Measurements from ENCODE around the gene TADA2A.

TADA2A gene

GRCh38 chr17:37463039-37463438 lies 56.4 kb downstream of the TADA2A start:
- no peak for DNase-seq (ENCODE audit: low read depth in 2 of 2)

- DNase-seq (ENCODE audit: low read depth in 2 of 2), result no peak
Measured at GRCh38 chr17:37465069-37465616, 58.5 kb downstream of the TADA2A start.

GRCh38 chr17:37466471-37466870 lies 59.8 kb downstream of the TADA2A start:
- DNase-seq (ENCODE audit: low read depth in 2 of 2), result no peak

GRCh38 chr17:37470181-37470580 lies 63.5 kb downstream of the TADA2A start:
- no peak for DNase-seq (ENCODE audit: low read depth in 2 of 2)

- no peak for DNase-seq (ENCODE audit: low read depth in 2 of 2)
Measured at GRCh38 chr17:37475731-37476420, 69.2 kb downstream of the TADA2A start.

- DNase-seq (ENCODE audit: low read depth in 2 of 2), result no peak
Measured at GRCh38 chr17:37476431-37477120, 69.9 kb downstream of the TADA2A start.

- DNase-seq (ENCODE audit: low read depth in 2 of 2), result no peak
Measured at GRCh38 chr17:37478187-37478586, 71.5 kb downstream of the TADA2A start.

GRCh38 chr17:37479025-37479424 lies 72.3 kb downstream of the TADA2A start:
- DNase-seq (ENCODE audit: low read depth in 2 of 2), result no peak

GRCh38 chr17:37480427-37480826 lies 73.7 kb downstream of the TADA2A start:
- DNase-seq (ENCODE audit: low read depth in 2 of 2), result no peak

GRCh38 chr17:37481001-37481665 lies 74.4 kb downstream of the TADA2A start:
- no peak for DNase-seq (ENCODE audit: low read depth in 2 of 2)

GRCh38 chr17:37483311-37484039 lies 76.8 kb downstream of the TADA2A start:
- DNase-seq (ENCODE audit: low read depth in 2 of 2), result no peak

GRCh38 chr17:37485938-37486570 lies 79.4 kb downstream of the TADA2A start:
- DNase-seq (ENCODE audit: low read depth in 2 of 2), result no peak

GRCh38 chr17:37488009-37488604 lies 81.4 kb downstream of the TADA2A start:
- no peak for DNase-seq (ENCODE audit: low read depth in 2 of 2)

GRCh38 chr17:37488607-37489196 lies 82.0 kb downstream of the TADA2A start:
- DNase-seq (ENCODE audit: low read depth in 2 of 2), result peak; percentile 15 to 17

- DNase-seq (ENCODE audit: low read depth in 2 of 2), result peak; percentile 65
Measured at GRCh38 chr17:37489197-37490001, 82.7 kb downstream of the TADA2A start, which contains the start of gene DUSP14. Gene DUSP14 (plus strand): TSS chr17:37489891. CDS start chr17:37512273, 22,382 bp downstream.

- peak; percentile 25 to 48 for DNase-seq (ENCODE audit: low read depth in 2 of 2)
Measured at GRCh38 chr17:37490022-37490587, 83.4 kb downstream of the TADA2A start.

- DNase-seq (ENCODE audit: low read depth in 2 of 2), result no peak
Measured at GRCh38 chr17:37490638-37491614, 84.2 kb downstream of the TADA2A start.

- no peak for DNase-seq (ENCODE audit: low read depth in 2 of 2)
Measured at GRCh38 chr17:37492167-37492566, 85.5 kb downstream of the TADA2A start.
